ENCODE data around the gene DNAAF1.
"Not testable (repeated sequence)": the region's sequence is repeated elsewhere in the genome, so short reads cannot be mapped to it uniquely, and the experiment has no call there.

DNA sequence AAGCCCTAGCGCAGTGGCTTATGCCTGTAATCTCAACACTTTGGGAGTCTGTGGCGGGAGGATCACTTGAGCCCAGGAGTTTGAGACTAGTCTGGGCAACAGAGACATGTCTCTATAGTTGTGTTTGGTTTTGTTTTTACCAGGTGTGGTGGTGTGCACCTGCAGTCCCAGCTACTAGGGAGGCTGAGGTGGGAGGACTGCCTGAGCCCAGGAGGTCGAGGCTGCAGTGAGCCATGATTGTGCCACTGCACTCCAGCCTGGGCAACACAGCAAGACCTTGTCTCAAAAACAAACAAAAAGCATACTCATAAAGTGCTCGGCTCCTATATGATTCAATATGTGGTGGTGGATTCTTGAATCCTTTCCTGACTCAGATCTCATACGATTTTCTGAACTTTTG, 26.8 kb upstream of the DNAAF1 start:
- TF ChIP-seq, protein P1, sequence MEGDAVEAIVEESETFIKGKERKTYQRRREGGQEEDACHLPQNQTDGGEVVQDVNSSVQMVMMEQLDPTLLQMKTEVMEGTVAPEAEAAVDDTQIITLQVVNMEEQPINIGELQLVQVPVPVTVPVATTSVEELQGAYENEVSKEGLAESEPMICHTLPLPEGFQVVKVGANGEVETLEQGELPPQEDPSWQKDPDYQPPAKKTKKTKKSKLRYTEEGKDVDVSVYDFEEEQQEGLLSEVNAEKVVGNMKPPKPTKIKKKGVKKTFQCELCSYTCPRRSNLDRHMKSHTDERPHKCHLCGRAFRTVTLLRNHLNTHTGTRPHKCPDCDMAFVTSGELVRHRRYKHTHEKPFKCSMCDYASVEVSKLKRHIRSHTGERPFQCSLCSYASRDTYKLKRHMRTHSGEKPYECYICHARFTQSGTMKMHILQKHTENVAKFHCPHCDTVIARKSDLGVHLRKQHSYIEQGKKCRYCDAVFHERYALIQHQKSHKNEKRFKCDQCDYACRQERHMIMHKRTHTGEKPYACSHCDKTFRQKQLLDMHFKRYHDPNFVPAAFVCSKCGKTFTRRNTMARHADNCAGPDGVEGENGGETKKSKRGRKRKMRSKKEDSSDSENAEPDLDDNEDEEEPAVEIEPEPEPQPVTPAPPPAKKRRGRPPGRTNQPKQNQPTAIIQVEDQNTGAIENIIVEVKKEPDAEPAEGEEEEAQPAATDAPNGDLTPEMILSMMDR (IDR thresholded peaks at IDR 0.05) = not testable (repeated sequence)
- TF ChIP-seq MYC (IDR thresholded peaks at IDR 0.05; ENCODE audit: borderline replicate concordance, low read length); EP300 (IDR thresholded peaks at IDR 0.05); POLR2A (IDR thresholded peaks at IDR 0.05; ENCODE audit: low read length); RAD21 (conservative IDR thresholded peaks at IDR 0.05 in 1 of 2, IDR thresholded peaks at IDR 0.05 in 1 of 2); NR3C1 (IDR thresholded peaks at IDR 0.05); CHD2 (IDR thresholded peaks at IDR 0.05; ENCODE audit: low read length, partially characterized antibody); FOSL2 (IDR thresholded peaks at IDR 0.05); FOSL2 (CRISPR knock-in tag; IDR thresholded peaks at IDR 0.05); JUNB (IDR thresholded peaks at IDR 0.05); EHF (CRISPR knock-in tag; IDR thresholded peaks at IDR 0.05); HOXA7 (CRISPR knock-in tag; IDR thresholded peaks at IDR 0.05); SREBF2 (IDR thresholded peaks at IDR 0.05): not testable (repeated sequence)

Data from A549 (cell line).